GM19372 (cell line): ENCODE data around the gene C16orf89.
"Not testable (repeated sequence)": the region's sequence is repeated elsewhere in the genome, so short reads cannot be mapped to it uniquely, and the experiment has no call there.

Experiments
- ATAC-seq: cut with Tn5 transposase; IDR thresholded peaks from one replicate; pipeline ENCODE4 v1.9.1; 2021; ENCODE audit warnings: mild to moderate bottlenecking, low read depth, moderate library complexity; ENCODE audit not compliant: unreplicated experiment

Gene C16orf89

GRCh38 chr16:5085716-5086115 lies 20.0 kb upstream of the C16orf89 start:
- not testable (repeated sequence) for ATAC-seq

- not testable (repeated sequence) for ATAC-seq
Observed at GRCh38 chr16:5084802-5085201, 19.0 kb upstream of the C16orf89 start.

GRCh38 chr16:5084099-5084731 lies 18.5 kb upstream of the C16orf89 start:
- not testable (repeated sequence) for ATAC-seq

- ATAC-seq, result not testable (repeated sequence)
Observed at GRCh38 chr16:5083646-5084045, 17.9 kb upstream of the C16orf89 start.

GRCh38 chr16:5080996-5081395 lies 15.2 kb upstream of the C16orf89 start:
- not testable (repeated sequence) for ATAC-seq

- ATAC-seq, result not testable (repeated sequence)
Observed at GRCh38 chr16:5080461-5080860, 14.7 kb upstream of the C16orf89 start.

- ATAC-seq, result no peak
Observed at GRCh38 chr16:5078626-5079025, 12.9 kb upstream of the C16orf89 start.

GRCh38 chr16:5077304-5077703 lies 11.5 kb upstream of the C16orf89 start:
- ATAC-seq, result no peak

GRCh38 chr16:5075637-5076036 lies 9.9 kb upstream of the C16orf89 start:
- ATAC-seq, result no peak

- ATAC-seq, result not testable (repeated sequence)
Observed at GRCh38 chr16:5073771-5074170, 8.0 kb upstream of the C16orf89 start.

GRCh38 chr16:5073279-5073629 lies 7.5 kb upstream of the C16orf89 start:
- no peak for ATAC-seq

GRCh38 chr16:5072334-5073278 lies 6.8 kb upstream of the C16orf89 start:
- no peak for ATAC-seq

- peak; percentile 92 for ATAC-seq
Observed at GRCh38 chr16:5071681-5072333, 6.1 kb upstream of the C16orf89 start, which contains the start of gene ALG1. ALG1 (plus strand) TSS chr16:5071843; CDS start chr16:5071850, 7 bp downstream.

GRCh38 chr16:5071341-5071680 lies 5.6 kb upstream of the C16orf89 start:
- ATAC-seq, result no peak

GRCh38 chr16:5070431-5071186 lies 4.9 kb upstream of the C16orf89 start:
- no peak for ATAC-seq

GRCh38 chr16:5069854-5070253 lies 4.1 kb upstream of the C16orf89 start:
- ATAC-seq, result no peak

- ATAC-seq, result no peak
Observed at GRCh38 chr16:5069048-5069447, 3.3 kb upstream of the C16orf89 start.

GRCh38 chr16:5066511-5066910 lies 755 bp upstream of the C16orf89 start:
- ATAC-seq, result no peak

GRCh38 chr16:5065326-5065725 lies 430 bp downstream of the C16orf89 start:
- ATAC-seq, result no peak

- no peak for ATAC-seq
Observed at GRCh38 chr16:5064915-5065314, 841 bp downstream of the C16orf89 start.
